ENCODE results near the gene HRH1. TPM values are rescaled to one million over a fixed set of nuclear protein-coding genes. Genes with fewer than 3 reads are reported as not detected.

Gene HRH1
- total and polyA plus RNA-seq, 2 experiments from 2014 or later = not detected

DNA sequence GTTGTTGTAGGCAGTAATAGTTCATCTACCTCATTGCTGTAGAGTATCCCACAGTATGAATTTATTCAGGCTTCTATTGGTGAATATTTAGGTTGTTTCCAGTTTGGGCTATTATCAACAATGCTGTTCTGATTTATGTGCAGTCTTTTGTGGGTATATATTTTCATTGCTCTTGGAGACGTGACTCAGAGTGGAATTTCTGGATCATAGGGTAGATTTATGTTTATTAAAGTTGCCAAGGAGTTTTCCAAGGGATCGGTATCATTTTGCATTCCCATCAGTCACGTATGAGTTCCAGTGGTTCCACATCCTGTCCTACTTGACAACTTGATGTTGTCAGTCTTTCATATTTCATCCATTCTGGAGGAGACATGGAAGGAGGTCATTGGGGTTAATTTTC lies 8.4 kb upstream of the HRH1 start:
- no peak overlapping the region for H3K27ac Mint-ChIP-seq
- H3K4me1 ChIP-seq (ENCODE audit: insufficient read depth) = no peaks in the 10 kb centered on the region
- ATAC-seq (no peak), DNase-seq (ENCODE audit: low spot score) (no peak)
- no peaks in the 10 kb centered on the region for H3K79me2 ChIP-seq (replicated peaks; ENCODE audit: insufficient read depth)
- H3K27me3 Mint-ChIP-seq (ENCODE audit: insufficient read depth, low read depth, poor library complexity) = peaks cover 7% of the 10 kb centered on the region
- no peaks in the 10 kb centered on the region for H4K20me1 ChIP-seq (replicated peaks; ENCODE audit: insufficient read depth)
- H3F3A ChIP-seq (replicated peaks; ENCODE audit: low read depth) = no peaks in the 10 kb centered on the region
- TF ChIP-seq ETS1 (IDR thresholded peaks at IDR 0.05) = no peak
- no peak for TF ChIP-seq REST (IDR thresholded peaks at IDR 0.05; ENCODE audit: unreplicated experiment)
- TF ChIP-seq JUNB (IDR thresholded peaks at IDR 0.05; ENCODE audit: unreplicated experiment) = no peak
- no peak for TF ChIP-seq EZH2 (IDR thresholded peaks at IDR 0.05; ENCODE audit: low read depth, unreplicated experiment)
- no peak overlapping the region for H3K4me3 ChIP-seq
- no peaks in the 10 kb centered on the region; the same call in 1 of the 2 replicates for H3K9me2 ChIP-seq (ENCODE audit: insufficient read depth)
- no peak overlapping the region for H3K4me2 ChIP-seq
- H3K9me3 Mint-ChIP-seq = no peaks in the 10 kb centered on the region
- H3K36me3 ChIP-seq (ENCODE audit: insufficient read depth) = no peaks in the 10 kb centered on the region
- H3K4me1 Mint-ChIP-seq = no peaks in the 10 kb centered on the region
- no peak overlapping the region for H3K27ac ChIP-seq (ENCODE audit: low read depth)
- no peak overlapping the region for H3K4me3 Mint-ChIP-seq
- no peak overlapping the region for H2AFZ ChIP-seq
- no peaks in the 10 kb centered on the region for H3K36me3 Mint-ChIP-seq (ENCODE audit: low read depth)
- no peaks in the 10 kb centered on the region for H3K27me3 ChIP-seq (ENCODE audit: insufficient read depth)

- ATAC-seq = no peak
- H3K4me2 ChIP-seq = no peak overlapping the region
- H3K4me3 Mint-ChIP-seq = no peak overlapping the region
- TF ChIP-seq NANOG (IDR thresholded peaks at IDR 0.05; ENCODE audit: borderline replicate concordance) (no peak), JUNB (IDR thresholded peaks at IDR 0.05; ENCODE audit: unreplicated experiment) (no peak), STAT1 (IDR thresholded peaks at IDR 0.05; ENCODE audit: unreplicated experiment) (no peak)
- TF ChIP-seq, protein P1, sequence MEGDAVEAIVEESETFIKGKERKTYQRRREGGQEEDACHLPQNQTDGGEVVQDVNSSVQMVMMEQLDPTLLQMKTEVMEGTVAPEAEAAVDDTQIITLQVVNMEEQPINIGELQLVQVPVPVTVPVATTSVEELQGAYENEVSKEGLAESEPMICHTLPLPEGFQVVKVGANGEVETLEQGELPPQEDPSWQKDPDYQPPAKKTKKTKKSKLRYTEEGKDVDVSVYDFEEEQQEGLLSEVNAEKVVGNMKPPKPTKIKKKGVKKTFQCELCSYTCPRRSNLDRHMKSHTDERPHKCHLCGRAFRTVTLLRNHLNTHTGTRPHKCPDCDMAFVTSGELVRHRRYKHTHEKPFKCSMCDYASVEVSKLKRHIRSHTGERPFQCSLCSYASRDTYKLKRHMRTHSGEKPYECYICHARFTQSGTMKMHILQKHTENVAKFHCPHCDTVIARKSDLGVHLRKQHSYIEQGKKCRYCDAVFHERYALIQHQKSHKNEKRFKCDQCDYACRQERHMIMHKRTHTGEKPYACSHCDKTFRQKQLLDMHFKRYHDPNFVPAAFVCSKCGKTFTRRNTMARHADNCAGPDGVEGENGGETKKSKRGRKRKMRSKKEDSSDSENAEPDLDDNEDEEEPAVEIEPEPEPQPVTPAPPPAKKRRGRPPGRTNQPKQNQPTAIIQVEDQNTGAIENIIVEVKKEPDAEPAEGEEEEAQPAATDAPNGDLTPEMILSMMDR (conservative IDR thresholded peaks at IDR 0.05; ENCODE audit: low read depth in 2 of 2) = no peak
These were observed 7.3 kb upstream of the HRH1 start for GRCh38 chr3:11146773-11147660.

More at GRCh38 chr3:11146773-11147660, 7.3 kb upstream of the HRH1 start:
- Histone ChIP-seq H3K4me1 (ENCODE audit: insufficient read depth) (no peaks in the 10 kb centered on the region), H3K27ac (ENCODE audit: low read depth) (no peak overlapping the region), H4K20me1 (replicated peaks; ENCODE audit: insufficient read depth) (no peaks in the 10 kb centered on the region), H2AFZ (no peak overlapping the region), H3F3A (replicated peaks; ENCODE audit: low read depth) (no peaks in the 10 kb centered on the region), H3K79me2 (replicated peaks; ENCODE audit: insufficient read depth) (no peaks in the 10 kb centered on the region), H3K36me3 (ENCODE audit: insufficient read depth) (no peaks in the 10 kb centered on the region), H3K4me3 (no peak overlapping the region), H3K27me3 (ENCODE audit: insufficient read depth) (0 out of 2 replicates have a peak, but pooled peaks cover 3% of the 10 kb centered on the region), H3K9me2 (ENCODE audit: insufficient read depth) (no peaks in the 10 kb centered on the region; the same call in 1 of the 2 replicates)
- no peak for DNase-seq (ENCODE audit: low spot score)
- Mint-ChIP-seq H3K4me1 (no peaks in the 10 kb centered on the region), H3K9me3 (no peaks in the 10 kb centered on the region), H3K27ac (no peak overlapping the region), H3K36me3 (ENCODE audit: low read depth) (no peaks in the 10 kb centered on the region), H3K27me3 (ENCODE audit: insufficient read depth, low read depth, poor library complexity) (peaks cover 7% of the 10 kb centered on the region)
